ENCODE results near the gene LCE3B.
"Not testable (repeated sequence)": the region's sequence is repeated elsewhere in the genome, so short reads cannot be mapped to it uniquely, and the experiment has no call there.

Gene LCE3B, protein sequence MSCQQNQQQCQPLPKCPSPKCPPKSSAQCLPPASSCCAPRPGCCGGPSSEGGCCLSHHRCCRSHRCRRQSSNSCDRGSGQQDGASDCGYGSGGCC

DNA sequence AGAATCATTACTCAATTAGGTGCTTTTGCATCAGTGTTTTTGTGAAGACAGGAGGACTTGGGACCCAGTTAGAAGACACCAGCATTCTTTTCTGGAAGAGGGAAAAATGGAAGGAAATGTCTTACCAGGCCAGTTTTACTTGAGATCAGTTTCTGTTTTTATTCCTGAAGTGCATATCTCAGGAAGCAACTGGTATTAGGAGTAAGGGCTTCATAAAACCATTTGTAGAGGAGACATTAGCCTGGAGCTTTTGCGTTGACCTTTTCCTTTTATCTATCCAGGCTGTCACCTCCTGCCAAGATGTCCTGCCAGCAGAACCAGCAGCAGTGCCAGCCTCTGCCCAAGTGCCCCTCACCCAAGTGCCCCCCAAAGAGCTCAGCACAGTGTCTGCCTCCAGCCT, at the start of gene LCE3B:
LCE3B (plus strand) TSS at position 301 of the 400 bp plus-strand sequence; CDS start at position 301, 0 bp downstream.
- DNase-seq = no peak

DNA sequence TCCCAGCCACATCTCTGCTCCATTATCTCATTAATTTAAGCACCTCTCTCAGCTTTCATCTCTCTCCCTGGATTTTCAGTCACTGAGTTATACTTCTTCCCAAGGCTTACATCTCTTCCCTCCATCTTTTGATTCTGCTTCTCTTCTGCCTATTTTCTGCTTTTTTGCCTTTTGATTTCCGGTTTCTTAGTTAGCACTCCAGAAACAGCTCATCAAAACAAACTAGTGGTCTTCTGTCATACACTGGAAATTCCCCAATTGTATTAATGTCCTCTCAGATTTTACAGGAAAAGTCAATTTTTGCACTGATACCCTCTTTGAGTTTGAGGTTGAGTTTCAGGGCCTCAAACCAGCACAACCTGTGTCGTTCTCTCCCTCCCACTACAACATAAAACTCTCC, 48.5 kb upstream of the LCE3B start:
- DNase-seq = no peak

DNA sequence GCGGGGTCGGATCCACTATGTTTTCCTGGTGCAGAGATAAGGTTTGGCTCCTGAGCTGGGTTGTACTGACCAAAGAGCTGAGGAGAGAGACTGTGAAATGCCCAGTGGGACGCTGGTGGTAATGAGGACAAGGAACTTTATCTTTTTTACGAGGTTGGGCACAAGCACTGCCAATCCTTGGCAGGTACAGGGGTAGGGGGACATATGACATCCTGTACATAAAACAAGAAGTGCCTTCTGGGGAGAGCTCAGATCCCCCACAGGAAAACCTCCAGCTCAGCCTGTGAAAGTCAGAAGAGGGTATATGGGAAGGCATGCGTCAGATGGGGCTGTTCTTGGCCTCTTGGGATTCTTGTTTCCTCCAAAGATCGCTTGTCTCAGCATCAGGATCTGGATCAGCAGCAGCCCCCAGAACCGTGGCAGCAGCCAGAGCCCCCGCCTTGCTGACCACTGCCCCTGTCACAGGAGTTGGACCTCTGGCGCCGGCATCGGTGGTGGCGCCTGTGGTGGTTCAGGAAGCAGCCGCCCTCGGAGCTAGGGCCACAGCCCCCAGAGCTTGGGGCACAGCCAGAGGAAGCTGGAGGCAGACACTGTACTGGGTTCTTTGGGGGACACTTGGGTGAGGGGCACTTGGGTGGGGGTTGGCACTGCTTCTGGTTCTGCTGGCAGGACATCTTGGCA, 47.9 kb upstream of the LCE3B start:
- no peak for DNase-seq

DNA sequence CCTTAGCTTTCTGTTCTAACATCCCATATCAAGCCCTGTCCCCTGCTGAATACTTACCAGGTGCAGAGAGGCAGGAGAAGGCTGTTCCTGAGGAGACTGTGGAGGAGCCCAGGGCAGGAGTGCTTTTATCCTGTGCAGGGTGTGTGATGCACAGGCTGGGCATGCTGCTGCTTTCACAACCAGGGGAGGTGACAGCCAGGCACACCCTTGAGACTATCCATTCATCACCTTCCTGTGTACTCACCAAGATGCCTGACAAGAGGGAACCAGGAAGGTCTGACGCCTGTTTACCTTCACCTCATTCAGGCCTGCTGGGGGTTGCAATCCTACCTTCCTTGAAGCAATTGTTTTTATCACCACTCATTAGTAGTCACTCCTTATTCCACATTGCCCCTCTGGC, 46.9 kb upstream of the LCE3B start, which contains the start of gene LCE3E:
LCE3E (minus strand) TSS at position 100 of the 400 bp plus-strand sequence. CDS start 572 bp downstream, outside the sequence.
- DNase-seq = no peak

DNA sequence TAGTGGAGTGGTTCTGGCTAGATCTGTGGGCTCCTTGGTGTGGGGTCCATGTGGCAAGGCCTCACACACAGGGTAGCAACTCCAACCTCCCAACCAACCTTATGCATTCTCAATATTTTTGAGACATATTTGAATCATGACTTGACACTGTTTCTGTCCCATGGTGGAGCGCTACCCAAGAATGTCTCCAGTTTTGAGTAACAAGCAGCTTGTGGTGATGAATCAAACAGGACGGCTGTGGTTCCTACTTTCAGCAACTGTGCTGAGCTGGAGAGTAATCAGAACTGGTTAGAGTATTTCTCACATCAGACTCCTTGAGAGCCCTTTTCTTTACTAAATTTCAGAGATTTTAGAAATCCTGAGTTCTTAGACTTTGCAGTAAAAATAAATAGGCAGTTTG, 36.4 kb upstream of the LCE3B start:
- no peak for DNase-seq

DNA sequence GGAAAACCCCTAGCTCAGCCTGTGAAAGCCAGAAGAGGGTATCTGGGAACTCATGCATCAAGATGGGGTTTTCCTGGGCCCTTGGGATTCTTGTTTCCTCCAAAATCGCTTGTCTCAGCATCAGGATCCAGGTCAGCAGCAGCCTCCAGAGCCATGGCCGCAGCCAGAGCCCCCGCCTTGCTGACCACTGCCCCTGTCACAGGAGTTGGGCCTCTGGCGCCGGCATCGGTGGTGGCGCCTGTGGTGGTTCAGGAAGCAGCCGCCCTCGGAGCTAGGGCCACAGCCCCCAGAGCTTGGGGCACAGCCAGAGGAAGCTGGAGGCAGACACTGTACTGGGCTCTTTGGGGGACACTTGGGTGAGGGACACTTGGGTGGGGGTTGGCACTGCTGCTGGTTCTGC, 34.1 kb upstream of the LCE3B start:
- not testable (repeated sequence) for DNase-seq

DNA sequence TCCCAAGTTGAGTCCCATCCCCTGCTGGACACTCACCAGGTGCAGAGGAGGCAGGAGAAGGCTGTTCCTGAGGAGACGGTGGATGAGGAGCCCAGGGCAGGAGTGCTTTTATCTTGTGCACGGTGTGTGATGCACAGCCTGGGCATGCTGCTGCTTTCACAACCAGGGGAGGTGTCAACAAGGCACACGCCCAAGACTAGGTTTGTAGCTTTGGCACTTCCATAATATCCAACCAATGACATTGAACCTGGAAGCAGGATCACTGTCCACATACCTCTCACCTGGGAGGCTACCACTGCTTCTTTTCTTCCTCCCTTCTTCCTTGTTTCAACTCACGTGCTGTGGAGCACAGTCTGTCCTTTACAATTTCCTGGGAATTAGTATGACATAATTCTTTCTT, 33.2 kb upstream of the LCE3B start, which contains the start of gene LCE3D:
LCE3D (minus strand) TSS at position 84 of the 400 bp plus-strand sequence. CDS start 580 bp downstream, outside the sequence.
- no peak for DNase-seq

DNA sequence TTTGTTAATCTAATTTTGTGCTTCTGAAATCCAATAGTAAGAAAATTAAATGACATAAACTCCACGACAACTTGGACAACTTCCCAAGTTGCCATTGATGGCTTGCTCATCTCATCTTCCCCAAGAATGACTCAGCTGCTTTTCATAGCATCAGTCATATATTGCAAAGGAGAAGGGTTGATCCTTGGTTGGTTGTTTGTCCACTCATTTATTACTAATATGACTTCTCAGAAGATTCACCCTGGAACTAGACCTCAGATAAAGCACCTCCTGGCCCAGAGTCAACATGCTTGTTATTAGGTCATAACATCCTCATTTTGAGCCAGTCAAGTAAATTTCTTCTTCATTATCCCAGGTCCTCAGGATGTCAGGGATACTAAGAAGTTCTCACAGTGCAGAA, 31.0 kb upstream of the LCE3B start:
- no peak for DNase-seq

DNA sequence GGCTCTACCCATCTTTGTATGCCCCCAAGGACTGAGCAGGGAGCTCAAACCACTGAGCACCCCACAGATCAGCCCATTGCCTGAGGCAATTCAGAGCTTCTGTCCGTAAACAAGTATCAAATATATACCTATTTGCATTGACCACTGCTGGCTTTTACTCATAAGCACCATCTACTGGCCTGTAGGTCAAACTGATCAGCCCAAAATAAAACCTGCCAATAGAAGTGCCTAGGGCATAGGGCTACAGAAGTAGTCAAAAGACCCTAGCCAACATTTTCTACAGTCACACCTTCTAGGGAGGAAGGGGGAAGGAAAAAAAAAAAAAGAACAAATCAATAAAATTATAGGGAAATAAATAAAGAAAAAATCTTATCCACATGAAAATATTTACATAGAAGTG, 28.0 kb upstream of the LCE3B start:
- no peak for DNase-seq

DNA sequence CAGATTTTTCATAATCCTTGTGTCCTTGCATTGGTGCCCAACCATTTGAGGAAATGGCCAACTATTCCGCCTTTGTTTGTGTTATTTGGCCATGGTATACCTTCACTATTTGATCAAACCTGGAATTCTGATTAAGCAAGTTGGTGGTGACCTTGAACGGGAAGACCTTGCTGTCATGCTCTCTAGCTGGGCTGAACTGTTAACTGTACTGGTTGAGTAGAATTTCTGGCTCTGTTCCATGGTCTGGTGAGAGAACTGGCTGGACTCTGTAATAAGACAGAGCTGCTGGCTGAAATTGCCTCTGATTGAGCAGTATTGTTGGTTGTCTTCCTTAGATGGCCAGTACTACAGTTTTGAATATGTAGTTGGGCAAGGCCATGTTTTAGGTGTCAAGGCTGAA, 16.6 kb upstream of the LCE3B start:
- no peak for DNase-seq

DNA sequence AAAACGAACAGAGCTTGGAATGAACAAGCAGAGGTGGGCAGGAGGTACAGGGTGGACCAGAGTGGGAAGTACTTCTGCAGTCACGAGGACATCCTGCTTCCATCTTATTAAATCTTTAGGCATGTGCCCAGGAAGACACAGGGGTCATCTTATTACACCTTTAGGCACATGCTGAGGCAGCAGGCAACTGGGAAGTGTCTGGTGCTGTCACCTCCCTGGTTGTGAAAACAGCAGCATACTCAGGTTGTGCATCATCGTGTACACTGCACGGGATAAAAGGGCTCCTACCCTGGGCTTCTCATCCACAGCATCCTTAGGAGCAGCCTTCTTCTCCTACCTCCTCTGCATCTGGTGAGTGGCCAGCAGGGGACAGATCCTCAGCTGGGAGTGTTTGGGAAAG, 13.7 kb upstream of the LCE3B start, which contains the start of gene LCE3C:
LCE3C (plus strand) TSS at position 301 of the 400 bp plus-strand sequence. CDS start 498 bp downstream, outside the sequence.
- DNase-seq = no peak

DNA sequence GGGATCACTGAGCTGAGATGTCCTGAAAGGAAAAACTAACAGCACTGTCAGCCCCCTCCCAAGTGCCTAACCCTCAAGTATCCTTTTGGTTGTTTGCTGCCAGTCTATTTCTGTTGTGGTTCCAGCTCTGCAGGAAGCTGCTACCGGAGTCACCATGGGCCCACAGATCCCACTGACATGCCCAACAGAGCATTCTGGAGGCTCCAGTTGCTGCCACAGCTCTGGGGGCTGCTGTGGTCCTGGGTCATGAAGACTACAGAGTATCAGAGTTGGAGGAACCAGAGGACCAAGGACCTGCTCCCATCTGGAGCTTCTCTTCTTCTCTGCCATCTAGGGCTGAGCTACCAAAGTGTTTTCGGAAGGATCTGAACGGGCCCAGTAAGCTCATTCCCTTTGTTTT, 8.4 kb downstream of the LCE3B start:
- no peak for DNase-seq

DNA sequence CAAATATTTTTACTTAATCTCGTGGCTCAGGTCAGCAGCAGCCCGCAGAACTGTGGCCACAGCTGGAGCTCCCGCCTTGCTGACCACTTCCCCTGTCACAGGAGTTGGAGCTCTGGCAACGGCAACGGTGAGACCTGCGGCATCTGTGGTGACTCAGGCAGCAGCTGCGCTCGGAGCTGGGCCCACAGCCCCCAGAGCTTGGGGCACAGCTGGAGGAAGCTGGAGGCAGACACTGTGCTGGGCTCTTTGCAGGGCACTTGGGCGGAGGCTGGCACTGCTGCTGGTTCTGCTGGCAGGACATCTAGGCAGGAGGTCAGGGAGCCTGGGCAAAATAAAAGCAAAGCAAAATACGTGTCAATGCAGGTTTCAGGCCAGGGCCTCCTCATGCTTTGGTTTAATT, 9.2 kb downstream of the LCE3B start, which contains the start of gene LCE3A:
LCE3A (minus strand) TSS at position 301 of the 400 bp plus-strand sequence; CDS start at position 301, 0 bp downstream.
- no peak for DNase-seq

DNA sequence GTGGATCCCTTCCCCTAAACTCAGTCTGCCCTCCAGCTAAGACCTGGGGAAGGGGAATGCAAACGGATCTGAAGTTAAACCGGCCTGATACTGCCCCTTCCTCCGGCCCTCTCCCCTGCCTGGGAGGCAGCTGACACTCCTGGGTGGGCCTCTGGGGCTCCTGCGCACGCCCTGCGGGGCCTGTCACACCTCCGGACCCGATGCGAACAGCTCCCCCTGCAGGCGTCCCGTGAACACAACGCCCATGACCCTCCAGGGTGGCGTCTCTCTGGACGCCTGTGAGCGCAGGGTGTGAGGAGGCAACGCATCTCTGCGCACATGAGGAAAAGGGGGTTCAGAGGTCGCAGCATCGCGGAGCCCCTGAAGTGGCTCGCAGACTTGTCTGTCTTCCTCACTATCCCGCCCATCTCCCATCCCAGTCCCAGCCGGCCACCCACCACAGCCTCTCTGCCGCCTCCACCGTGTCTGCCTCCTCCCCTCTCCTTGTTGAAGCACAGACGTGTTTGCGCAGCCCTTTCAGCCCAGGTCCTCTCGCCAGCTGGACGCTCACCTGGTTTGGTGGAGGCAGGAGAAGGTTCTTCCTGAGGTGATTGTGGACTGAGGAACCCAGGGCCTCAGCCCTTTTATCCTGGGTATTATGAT, 9.7 kb downstream of the LCE3B start:
- DNase-seq = no peak

DNA sequence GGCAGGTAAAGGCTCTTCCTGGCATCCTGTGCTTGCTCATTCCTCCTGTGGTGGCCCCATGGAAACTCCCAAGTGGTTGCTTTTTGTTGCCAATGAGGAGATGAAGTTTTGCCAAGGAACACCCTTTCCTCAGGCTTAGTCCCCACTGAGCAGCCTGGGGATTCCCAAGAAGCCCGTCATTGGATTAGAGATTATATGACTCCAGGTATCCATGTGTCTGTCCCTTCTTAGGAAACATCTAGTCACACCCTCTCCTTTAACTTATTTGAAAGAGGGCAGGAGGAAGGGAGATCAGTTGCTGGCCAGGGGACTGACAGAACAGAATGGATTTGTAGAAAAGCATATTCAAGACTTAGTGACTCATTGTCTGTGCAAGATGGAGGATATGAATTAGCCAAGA, 13.1 kb downstream of the LCE3B start:
- DNase-seq = no peak

DNA sequence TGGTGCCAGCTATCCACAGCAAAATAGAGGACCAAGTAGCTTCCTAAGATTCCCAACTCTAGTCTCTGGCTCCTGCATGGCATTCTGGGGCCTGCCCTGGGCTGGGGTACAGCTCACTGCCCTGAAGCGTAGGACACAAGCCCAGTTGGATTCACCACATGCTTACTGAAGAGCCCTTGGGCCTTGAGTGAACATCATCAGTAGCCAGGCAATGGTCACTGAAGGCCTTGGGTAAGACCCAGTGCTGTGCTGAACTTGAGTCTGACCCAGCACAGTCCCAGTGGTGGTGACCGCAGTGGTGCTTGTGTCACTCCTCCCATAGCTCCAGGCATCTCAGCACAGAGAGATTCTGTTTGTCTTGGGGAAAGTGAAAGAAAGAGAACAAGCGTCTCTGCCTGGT, 17.0 kb downstream of the LCE3B start:
- DNase-seq = no peak

DNA sequence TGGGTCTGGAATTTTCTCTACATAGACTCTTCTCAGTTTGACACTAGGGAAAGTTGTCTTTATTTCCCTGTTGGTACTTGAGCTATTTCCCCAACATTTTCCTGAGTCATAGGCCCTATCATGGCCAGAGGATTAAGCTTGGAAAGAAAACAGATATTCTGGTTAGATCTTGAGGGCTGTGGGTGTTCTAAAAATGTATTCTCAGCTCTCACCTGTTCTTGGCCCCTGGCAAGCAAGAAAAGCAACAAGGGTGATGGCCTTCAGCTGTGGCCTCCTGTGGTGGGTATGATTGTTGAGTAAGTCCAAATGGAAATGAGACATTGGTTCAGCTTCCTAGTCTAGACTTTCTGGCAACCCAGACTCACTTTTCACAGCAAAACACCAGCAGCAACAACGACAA, 26.7 kb downstream of the LCE3B start:
- no peak for DNase-seq

DNA sequence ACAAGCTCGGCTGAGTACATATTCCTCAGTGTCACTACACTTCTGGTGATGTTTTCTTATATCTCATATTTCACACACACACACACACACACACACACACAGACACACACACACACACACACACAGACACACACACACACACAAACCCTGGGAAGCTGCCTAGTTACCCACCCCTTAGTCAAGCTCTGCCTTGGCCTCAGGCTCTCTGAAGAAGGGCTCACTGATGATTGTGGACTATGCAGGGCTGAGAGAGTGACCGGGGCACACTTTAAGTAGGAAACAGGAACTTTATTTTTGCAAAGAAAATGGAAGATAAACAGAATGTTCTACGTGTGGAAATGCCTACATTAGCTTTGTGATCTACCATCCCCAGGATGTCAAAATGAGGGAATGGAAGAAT, 30.3 kb downstream of the LCE3B start:
- DNase-seq = no peak

DNA sequence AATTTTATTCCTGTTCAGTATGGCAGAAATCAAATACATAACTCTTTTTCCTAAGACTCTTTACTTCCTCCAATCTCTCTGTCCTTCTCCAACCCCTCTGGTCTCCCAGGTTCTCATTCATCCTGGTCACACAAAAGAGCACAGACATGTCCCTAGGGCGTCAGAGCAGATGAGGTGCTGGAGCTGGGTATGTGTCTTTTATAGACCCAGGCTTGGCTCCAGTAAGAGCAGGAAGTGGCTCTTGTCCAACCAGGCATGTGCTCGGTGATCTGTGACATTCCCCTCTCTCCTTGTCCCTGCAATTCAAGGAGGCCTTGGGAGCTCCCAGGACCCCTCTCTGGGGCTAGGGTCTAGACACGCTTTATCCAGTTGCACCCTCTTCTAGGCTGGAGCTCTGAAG, 31.5 kb downstream of the LCE3B start:
- no peak for DNase-seq

DNA sequence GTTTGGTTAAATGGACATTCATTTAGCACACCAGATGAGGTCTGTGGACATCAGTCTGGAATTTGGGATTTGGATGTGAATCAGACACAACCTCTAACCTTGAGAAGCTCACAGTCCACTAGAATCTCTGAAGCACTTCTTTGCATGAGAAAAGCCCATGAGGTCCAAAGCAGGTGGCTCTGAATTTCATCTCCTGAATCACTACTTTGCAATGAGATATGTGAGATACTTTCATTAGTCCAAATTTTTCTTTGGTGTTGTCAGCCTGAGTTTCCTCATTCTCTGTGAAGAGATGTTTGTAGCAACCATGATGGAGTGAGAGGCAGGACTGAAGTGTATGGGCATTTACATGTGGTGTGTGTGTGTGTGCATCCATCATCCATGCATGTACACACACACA, 33.0 kb downstream of the LCE3B start:
- DNase-seq = no peak

DNA sequence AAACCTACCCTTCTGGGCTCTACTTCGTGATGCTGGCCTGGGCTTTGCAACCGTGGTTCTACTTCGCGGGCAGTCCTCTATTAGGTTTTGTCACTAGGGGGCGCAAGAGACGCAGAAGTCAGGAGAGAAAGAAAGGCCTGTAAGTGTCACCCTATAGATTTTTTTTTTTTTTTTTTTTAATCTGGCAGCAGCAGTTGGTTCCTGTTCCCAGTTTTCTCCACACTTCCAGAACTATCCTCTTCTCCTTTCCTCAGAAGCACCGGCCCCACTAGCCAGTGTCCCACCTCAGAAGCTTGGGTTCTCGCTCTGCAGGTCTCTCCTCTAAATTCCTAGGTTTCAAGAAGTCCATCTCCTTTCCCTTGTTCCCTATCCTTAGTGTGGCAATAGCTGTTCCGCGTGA, 40.5 kb downstream of the LCE3B start:
- DNase-seq = peak; percentile 52 to 59

DNA sequence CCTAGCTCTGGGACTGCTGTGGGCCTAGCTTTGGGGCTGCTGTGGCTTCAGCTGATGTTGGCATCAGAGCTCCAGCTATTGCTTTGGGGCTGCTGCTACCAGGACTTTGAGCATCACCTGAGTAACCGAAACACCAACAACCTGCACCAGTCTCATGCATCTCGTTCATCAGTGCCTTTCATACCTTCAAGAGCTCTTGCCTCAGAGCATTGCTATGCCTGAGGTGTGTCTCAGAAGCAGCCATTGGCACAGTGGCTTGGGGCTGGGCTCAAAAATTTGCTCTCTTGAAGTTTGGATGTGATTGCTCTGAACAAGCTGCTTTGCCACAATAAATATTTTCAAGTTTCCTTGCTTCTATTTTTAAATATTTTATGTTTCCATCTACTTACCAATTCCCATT, 42.8 kb downstream of the LCE3B start:
- no peak for DNase-seq

DNA sequence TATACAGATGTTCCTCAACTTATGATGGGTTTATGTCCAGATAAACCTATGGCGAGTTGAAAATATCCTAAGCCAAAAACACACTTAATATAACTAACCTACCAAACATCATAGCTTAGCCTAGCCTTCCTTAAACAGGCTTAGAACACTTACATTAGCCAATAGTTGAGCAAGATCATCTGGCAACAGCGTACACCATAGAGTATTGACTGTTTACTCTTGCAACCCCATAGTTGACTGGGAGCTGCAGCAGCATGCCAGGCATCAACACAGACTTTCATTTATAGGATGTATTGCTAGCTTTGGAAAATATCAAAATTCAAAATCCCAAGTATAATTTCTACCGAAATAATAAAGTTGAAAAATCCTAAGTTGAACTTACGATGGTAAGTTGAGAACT, 44.1 kb downstream of the LCE3B start:
- DNase-seq = no peak

DNA sequence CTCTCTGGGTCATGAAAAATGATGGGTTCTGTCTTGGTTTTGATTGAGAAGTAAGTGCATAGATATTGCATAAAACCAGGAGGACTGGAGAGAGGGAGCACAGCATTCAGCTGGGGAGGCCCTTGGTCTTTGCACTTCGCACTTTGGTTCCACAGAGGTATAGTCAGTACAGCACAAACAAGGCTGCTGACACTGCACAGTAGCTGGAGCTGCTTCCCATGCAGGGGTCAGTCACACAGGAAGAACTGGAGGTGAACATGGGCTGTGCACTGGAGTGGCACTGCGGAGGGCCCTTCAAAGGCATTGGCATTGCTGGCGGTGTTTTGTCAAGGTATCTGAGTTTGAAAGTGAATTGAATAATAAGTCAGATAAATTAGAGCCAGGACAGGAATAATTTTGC, 45.0 kb downstream of the LCE3B start:
- no peak for DNase-seq

Data from NCI-H446 (cell line).